Muscle of back (tissue), 11 donors: Measurements from ENCODE around the gene INPP4B. TPM values are rescaled to one million over a fixed set of nuclear protein-coding genes. Genes with fewer than 3 reads are reported as not detected.
"Not testable (repeated sequence)": the region's sequence is repeated elsewhere in the genome, so short reads cannot be mapped to it uniquely, and the experiment has no call there.

ENCODE experiments used
- DNase-seq, 3 donors: peaks; one replicate each; pipeline versions ENCODE4 v3.0.0 to v3.0.0-alpha.2; 2013
- polyA plus RNA-seq, 10 donors: library from polyadenylated mRNA; unstranded; fragments of 120-200 nt; gene quantifications; one replicate each; pipeline ENCODE4 v1.2.1, GENCODE V29; 2013; ENCODE audit not compliant: insufficient read length in 10 of 10

INPP4B gene
- polyA plus RNA-seq, 10 donors: 24.9 to 49.1 (median 31.6) TPM

DNA sequence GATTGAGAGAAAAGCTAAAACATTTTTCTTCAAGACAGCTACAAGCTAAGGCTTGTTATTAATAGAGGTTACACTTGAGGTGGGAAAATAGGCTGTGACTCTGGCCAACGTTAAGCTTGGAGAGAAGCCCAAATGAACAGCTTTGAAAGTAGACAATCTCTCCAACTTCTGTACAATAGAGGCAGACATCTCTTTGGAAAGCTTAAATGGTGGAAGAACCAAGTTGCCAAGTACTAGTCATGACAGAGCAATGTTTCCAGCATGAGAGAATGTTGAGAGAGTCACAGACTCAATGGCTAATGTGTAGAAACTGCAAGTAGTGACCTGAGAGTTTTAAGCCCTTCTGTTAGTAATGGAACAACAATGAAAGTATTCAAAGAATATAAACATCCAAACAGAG, 298.1 kb downstream of the INPP4B start:
- peak in 2 of 3 donors; percentile 21 for DNase-seq

DNA sequence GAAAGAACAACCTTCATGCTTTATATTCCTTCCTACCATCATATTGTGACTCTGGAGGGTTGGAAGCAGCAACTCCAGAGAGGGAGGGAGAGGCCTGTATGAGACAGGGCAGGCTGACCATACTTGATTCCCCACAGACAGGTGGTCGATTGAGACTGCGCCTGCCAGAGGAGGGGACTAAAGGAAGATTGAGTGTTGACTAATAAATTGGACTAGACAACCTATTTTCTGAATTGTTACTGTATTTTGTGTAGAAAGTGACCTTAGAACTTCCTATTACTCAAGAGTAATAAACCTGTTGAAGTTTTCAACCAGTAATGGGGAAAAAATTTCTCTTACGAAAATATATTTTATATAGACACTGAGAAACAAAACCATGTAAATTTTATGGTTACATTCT, 301.5 kb downstream of the INPP4B start:
- no peak for DNase-seq

DNA sequence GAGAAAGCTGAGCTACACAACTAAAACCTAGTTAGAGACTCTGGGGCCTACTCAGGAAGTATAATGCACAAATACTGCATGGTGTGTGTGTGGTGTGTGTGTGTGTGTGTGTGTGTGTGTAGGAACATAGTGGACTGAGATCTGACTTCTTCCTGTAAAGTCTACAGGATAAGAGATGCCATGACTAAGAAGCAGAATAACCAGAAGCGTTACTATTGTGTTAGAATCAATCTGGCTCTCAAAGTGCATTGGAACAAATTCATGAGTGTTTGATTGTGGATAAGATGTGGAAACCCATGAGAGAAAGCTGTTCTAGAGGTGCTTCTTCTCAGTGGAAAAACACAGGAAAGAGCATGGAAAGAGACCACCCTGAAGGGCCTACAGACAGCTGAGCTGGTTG, 302.1 kb downstream of the INPP4B start:
- peak in 1 of 3 donors; percentile 4 for DNase-seq

DNA sequence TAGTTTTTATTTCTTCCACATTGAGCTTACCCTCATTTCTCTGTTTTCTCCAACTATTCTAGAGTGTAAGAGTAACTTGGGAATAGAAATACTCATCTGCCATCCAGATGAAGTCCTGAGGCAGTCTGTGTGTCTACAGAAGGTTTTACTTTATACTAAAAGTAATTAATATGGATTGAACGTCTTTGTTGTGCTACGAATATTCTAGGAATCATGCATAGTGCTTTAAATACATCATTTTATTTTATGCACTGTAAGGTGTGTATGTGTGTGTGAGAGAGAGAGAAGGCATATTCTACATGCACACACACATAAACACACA, 305.7 kb downstream of the INPP4B start:
- no peak for DNase-seq

DNA sequence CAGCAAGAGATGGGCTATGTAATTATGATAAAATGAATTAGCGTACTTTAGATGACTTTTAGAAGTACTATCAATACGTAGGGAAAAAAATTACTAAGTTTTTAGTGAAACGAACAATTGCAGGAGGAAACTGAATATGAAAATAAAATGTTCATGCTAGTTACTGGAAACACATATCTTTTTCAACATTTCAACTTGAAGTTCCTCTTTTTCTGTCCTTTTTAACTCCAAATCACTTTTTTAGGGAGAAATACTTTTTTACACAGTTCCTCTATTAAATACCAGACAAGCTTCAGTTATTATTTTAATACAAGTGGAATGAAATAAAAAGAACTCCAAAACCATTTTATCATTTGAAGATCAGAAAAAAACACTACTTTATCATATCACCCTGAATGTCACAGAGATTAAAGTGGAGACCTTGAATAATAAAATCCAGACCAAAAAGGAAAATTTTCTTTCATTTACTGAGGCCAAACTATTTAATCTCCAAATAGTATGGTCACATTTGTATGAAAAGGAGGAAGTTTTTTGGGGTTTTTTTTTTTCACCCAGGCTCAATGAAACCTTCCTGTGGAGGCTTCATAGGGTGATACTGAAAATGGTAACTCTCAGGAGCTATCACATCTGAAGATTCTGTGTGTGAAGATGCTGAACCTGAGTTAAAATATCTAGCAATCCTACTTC, 306.2 kb downstream of the INPP4B start:
- DNase-seq: no peak

DNA sequence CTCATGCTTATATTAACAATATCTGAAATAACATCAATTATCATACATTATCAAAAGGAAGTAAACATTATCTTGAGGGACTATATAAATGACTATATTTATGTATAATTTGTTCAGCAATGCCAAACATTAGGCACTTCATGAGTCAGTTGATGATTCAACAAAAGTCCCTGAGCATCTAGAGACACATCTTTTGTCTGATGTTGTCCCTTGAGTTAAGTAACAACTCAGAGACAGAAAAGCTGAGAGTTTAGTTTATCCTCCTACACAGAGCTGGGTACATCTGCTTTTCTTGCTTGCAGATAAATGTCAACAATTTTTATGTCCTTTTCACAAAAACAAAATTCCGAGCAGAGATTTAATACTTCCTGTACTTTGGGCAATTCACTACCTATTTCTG, 311.1 kb downstream of the INPP4B start:
- DNase-seq: no peak

DNA sequence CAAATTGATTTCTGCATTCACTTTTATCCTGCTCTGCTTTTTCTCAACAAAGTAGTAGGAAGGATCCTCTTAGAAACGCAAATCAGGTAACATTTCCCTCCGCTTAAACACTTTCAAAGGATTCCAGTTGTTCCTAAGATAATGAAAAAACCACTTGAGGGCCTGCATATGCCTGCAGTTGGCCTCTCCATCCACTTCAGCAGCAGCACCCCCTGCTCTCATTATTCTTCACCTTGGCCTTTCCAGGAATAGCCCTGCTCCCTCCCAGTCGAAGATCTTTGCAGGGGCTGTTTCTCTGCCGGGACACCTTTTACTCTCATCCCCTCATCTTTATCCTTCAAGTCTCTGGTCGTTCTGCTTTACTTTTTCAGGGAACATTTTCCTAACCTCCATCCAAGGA, 314.0 kb downstream of the INPP4B start:
- no peak for DNase-seq

DNA sequence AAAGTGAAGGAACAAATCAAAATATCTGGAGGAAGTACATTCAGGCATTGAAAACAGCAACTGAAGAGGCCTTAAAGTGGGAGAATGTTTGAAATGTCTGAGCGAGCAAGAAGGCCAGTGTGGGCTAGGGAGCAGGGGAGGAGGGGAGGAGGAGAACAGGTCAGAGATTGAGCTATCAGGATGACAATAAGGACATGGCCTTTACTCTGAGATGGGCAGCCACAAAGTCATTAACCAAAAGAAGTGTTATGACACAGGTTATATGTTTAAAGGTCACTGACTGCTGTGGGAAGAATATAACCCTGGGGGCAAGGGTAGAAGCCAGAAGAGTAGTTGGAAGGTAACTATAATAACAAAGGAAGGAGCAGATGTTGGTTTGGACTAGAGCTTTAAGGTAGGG, 315.4 kb downstream of the INPP4B start:
- no peak for DNase-seq

DNA sequence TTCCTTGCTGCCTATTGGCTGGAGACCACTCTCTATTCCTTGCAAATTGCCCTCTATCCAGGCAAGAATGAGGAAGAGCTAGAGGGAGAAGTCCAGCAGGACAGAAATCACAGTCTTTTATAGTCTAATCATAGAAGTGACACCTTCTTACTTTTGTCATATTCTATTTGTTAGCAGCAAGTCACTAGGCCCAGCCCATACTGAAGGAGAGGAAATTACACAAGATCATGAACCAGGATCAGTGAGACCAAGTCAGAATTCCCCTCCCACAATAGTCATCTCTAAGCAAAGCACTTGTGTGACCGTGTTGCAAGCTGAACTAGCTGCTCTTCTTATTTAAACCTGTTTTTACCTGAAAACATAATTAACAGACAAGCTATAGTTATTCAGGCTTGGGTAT, 317.7 kb downstream of the INPP4B start:
- no peak for DNase-seq

DNA sequence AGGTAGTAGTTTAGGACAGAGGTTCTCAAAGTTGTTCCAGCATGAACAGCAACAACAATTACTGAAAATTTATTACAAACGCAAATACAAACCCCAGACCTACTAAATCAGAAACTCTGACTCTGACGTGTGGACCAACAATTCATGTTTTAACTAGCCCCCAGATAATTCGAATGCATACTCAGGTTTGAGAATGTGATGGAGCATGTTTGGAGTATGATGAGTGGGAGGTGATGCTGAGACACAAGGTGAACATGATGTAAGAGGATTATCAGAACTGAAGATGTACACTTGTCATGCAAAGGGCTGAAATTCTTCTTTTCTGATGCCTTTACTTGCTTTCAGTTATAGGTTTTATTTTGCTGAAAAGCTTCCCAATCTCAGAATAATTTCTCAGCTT, 323.0 kb downstream of the INPP4B start:
- no peak for DNase-seq

DNA sequence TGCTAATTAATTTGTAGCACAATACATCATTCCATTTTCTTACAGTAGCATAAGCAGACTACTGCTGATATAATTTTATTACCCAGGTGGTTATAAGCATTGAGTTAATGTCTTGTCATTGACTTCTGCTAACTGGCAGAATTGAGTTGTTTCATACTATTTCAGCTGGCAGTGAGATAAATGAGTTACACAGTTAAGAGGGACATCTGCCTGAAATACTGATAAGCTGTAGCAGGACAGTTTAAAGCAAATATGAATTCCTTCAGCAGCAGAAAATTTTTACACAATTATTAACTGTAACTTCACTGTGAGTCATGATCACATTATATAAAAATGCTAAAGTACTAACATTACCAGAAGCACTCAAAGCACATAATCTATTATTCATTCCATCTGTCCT, 326.8 kb downstream of the INPP4B start:
- no peak for DNase-seq

DNA sequence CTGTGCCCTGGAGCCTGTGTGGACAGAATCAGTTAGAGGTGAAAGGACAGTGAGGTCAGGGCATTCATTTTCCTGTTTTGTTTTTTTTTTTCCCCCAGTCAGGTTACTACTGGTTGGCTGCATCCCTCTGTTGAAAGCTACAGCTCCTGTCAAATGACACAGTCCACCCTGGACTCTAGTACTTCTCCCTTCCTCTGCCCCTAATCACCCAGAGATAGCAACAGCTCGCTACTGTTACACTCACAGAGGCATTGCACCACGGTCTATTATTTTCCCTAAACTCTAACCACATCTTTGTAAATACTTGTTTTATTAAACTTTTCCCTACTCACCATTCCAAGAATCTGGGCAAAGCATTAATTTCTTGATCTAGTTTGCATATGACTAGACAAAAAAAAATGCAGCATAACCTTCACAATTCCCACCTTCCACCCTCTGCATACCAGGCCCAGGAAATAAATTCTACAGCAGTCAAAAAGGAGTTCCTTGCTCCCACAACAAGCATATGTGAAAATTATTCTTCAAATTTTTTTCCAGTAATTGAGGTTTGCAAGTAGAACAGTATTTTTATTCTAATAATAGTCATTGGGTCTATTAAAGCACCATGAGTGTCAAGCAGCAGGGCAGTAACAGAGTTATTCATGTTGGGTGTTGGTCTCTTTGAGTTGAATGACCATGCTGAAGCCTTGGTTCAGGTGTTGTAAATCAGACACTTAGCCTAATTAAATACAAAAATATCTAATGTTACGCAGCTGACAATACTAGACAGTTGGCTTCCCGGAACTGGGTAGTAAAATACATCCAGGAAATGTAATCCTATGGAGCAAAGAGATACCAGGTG, 329.2 kb downstream of the INPP4B start:
- DNase-seq: peak in 1 of 3 donors; percentile 36

DNA sequence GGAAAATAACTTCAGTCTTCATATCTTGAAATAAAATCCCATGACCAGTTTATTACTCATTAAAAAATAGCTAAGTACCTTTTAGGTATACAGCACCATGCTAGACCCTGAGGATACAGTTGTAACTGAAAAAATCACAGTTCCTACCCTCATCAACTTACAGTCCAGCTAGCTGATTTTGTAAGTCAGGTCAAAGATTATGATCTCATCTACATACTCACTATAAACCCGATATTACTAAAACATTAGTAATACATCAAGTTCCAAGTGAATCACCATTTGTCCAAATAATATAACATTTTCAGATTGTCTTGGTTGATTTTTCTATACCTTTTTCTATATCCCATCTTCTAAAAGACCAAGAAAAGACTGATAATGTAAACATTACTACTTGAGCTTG, 333.9 kb downstream of the INPP4B start:
- DNase-seq: no peak

DNA sequence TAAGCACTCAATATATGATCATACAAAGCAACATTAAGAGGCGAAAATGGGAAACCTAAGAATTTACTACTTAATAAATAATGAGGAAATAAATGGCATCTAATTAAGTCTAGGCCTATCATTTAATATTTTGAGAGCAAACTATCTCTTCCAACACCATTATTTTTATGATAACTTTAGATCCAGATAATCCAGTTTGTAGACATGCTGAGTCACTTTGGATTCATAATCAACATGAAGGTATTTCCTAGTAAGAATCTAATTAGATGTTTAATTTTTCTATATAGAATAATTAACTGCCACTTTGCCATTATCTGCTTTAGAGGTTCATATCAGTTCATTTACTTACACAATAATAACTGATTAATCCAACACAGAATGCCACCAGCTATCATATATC, 336.2 kb downstream of the INPP4B start:
- DNase-seq: no peak

DNA sequence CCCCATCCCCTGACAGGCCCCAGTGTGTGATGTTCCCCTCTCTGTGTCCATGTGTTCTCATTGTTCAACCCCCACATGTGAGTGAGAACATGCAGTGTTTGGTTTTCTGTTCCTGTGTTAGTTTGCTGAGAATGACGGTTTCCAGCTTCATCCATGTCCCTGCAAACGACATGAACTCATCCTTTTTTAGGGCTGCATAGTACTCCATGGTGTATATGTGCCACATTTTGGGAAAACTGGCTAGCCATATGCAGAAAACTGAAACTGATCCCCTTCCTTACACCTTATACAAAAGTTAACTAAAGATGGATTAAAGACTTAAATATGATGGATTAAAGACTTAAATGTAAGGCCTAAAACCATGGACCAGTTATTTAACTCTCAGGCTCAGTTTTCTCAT, 336.7 kb downstream of the INPP4B start:
- DNase-seq: not testable (repeated sequence)

DNA sequence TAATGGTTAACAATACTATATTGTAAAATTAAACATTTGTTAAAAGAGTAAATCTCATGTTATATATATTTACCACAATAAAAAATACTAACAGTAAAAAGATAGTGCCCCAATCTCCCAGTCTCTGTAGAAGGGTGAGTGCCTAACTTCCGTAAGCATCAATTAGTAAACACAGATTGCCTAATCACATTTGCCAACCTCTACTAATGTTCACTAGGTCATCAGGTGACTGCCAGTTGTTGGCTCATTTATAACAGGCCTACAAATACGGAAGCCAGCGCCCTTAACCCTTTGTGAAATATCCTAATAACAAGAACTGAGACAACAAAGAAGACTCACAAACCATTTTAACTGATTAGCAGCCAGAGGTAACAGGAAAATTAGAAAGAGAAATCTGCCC, 345.1 kb downstream of the INPP4B start:
- peak in 1 of 3 donors; percentile 14 for DNase-seq

DNA sequence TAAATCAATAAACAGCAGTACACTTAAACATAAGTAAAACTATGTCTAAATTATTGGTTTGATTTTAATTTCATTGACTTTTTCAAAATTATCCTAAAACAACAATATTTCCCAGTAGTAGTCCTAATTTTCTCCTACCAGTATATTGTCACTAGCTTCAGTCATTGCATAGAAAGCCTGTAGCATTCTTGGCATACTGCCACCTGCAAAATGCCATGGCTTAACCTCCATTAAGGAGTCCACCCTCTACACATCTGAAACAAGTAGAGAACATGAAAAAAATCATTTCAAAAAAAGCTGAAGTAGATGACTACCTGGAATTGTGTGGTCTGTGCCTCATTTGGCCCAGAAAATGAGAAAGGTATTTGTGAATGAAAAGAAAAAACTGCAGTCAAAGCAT, 348.5 kb downstream of the INPP4B start:
- DNase-seq: no peak

DNA sequence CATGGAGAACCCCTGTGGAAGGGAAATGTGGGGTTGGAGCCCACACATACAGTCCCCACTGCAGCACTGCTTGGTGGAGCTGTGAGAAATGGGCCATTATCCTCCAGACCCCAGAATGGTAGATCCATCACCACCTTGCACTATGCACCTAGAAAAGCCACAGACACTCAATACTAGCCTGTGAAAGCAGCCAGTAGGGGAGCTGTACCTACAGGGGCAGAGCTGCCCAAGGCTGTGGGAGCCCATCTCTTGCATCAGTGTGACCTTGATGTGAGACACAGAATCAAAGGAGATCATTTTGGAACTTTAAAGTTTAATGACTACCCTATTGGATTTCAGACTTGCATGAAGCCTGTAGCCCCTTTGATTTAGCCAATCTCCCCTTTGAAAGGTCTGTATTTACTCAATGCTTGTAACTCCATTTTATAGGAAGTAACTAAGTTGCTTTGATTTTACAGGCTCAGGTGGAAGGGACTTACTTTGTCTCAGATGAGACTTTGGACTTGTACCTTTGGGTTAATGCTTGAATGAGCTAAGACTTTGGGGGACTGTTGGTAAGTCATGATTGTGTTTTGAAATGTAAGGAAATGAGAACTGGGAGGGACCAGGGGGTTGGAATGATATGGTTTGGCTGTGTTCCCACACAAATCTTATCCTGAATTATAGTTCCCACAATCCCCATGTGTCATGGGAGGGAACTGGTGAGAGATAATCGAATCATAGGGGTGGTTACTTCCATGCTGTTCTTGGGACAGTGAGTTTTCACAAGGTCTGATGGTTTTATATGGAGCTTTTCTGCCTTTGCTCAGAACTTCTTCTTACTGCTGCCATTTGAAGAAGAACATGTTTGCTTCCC, 352.6 kb downstream of the INPP4B start:
- no peak for DNase-seq

DNA sequence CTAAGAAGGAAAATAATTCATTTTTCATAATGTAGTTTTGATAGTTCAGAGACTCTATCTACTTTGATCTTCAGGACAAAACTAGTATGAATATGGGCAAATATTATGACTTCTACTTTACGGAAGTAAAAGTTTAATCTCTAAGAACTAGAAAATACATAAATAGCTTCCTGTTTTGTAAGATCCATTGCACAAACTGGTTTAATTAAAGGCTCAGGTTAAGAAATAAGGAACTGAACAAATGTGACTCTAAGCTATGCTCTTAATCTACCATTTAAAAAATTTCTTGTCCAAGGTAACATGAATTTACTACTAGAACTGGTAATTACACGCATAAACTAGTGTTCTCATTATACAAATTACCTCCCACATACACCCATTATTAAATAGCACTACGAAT, 360.6 kb downstream of the INPP4B start:
- DNase-seq: no peak

DNA sequence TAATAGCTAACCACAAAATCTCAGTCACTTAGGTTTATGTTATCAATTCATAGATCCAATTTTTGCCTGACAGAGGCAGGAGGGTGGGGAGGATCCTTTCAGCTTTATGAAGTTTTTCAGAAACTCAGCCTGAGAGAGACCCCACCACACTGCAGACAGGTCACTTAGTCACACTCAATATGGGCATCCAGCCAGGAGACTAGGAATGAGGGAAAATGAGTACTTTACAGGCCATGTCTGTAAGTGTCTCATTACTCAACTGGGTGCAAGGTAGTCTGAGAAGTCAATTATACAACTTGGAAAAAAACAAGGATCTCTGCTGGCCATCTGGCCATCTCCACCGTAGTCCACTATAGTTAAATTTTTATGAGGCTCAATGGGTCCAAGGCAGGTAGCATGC, 365.9 kb downstream of the INPP4B start:
- DNase-seq: peak in 1 of 3 donors; percentile 15

DNA sequence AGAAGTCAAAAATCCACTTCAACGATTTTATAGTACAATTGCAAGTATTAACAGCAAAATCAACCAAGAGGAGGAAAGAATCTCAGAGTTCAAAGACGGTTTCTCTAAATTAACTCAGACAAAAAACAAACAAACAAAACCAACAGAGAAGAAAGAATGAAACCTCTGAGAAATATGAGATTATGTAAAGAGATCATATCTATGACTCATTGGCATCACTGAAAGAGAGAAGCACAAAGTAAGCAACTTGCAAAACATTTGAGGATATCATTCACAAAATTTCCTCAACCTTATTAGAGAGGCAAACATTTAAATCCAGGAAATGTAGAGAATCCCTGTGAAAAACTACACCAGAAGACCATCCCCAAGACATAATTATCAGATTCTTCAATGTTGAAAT, 370.4 kb downstream of the INPP4B start:
- DNase-seq: no peak

DNA sequence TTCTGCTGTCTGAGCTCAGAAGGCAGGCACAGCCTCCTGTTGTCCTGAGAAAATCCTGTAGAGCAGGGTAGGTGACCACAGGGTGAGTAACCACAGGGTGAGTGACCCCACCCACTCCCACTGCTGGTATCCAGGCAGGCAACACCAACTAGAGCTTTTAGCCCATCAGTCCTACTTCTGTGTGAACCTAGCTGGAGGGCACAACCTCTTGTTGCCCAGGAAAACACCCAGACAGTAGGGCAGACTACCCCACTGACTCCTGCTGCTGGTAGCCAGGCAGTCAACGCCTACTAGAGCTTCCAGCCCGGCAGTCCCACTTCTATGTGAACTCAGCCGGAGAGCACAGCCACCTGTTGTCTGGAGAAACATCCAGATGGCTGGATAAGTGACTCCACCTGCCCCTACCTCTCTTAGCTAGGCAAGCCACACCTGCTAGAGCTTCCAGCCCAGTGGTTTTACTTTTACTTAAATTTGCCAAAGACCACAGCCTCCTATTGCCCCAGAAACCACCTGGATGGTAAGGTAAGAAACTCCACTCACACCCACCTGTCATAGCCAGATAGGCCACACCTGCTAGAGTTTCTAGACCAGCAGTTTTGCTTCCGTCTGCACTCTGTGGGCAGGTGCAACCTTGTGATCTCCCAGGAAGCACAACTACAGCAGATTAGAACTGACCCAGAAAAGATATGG, 371.6 kb downstream of the INPP4B start:
- no peak for DNase-seq
